Adrenal gland (tissue), 12 donors: ENCODE data around the gene ZCCHC14. TPM values are rescaled to one million over a fixed set of nuclear protein-coding genes. Genes with fewer than 3 reads are reported as not detected.

Experiments used
- DNase-seq, 7 donors: peaks; one replicate each; pipeline ENCODE4 v3.0.0-alpha.2; 2019 to 2020
- H3K27ac ChIP-seq, 5 donors: fragments of 200-600 bp; sonication (generic) in 4 of 5; 1 replicate in 3 of 5; 2 replicates in 2 of 5; pipeline versions ENCODE4 v1.5.1 to v1.8.0; 2016 to 2020; ENCODE audit warnings: mild to moderate bottlenecking in 1 of 5
- H3K27me3 ChIP-seq: fragments of 200-600 bp; 2 replicates; pipeline ENCODE4 v1.8.0; 2021
- H3K36me3 ChIP-seq, 2 donors: fragments of 200-600 bp; replicated peaks in 1 of 2; 1 replicate in 1 of 2; 2 replicates in 1 of 2; pipeline versions ENCODE4 v1.5.1 to v1.8.0; 2018 to 2022
- H3K4me1 ChIP-seq, 2 donors: fragments of 200-600 bp; replicated peaks in 1 of 2; 1 replicate in 1 of 2; 2 replicates in 1 of 2; pipeline versions ENCODE4 v1.5.1 to v1.8.0; 2018 to 2021
- H3K4me3 ChIP-seq, 4 donors: fragments of 200-600 bp; sonication (generic) in 3 of 4; one replicate each; pipeline ENCODE4 v1.5.1; 2016 to 2018
- H3K9me3 ChIP-seq, 3 donors: fragments of 200-600 bp; sonication (generic) in 1 of 3; replicated peaks in 1 of 3; 1 replicate in 2 of 3; 2 replicates in 1 of 3; pipeline versions ENCODE4 v1.5.1 to v1.8.0; 2016 to 2021
- POLR2A ChIP-seq, 2 donors: fragments of 450-650 bp; IDR thresholded peaks; one replicate each; pipeline ENCODE4 v1.6.1; 2017; ENCODE audit warnings: antibody characterized with exemption in 2 of 2, mild to moderate bottlenecking in 2 of 2, moderate library complexity in 1 of 2
- WGBS, 4 donors: extraction: QIAGEN DNeasy Blood & Tissue Kit in 2 of 4; methylation state at CpG; one replicate each; pipeline versions ENCODE4 v1.1.5 to v1.1.7; 2013 to 2017; 5-methylcytosine and 5-hydroxymethylcytosine counted together
- intact Hi-C, 2 donors: fragments of 100-400 bp; cut with DNase I; formaldehyde crosslinking; loops; one replicate each; pipeline versions ENCODE4 v1.14.1 to v1.15.0; 2022 to 2023
- polyA plus RNA-seq, 3 donors: library from polyadenylated mRNA; stranded (reverse); fragments of 200-250 nt in 2 of 3; fragments of 350-450 nt in 1 of 3; fragmentation: Illumina TruSeq in 1 of 3; extraction: RNeasy Lipid Tissue Mini Kit (QIAGEN cat#74804) in 1 of 3; gene quantifications; one replicate each; pipeline ENCODE4 v1.2.3, GENCODE V29; 2013 to 2014
- total RNA-seq, 9 donors: library from RNA; depleted of rRNA in 4 of 9; stranded (reverse); fragments of >200 nt in 4 of 9; fragments of 120-200 nt in 1 of 9; fragmentation: NEBNext Ultra II Directional in 1 of 9; extraction: Animal tissue kit (Norgen Biotek cat#: 25700) in 1 of 9; gene quantifications; one replicate each; pipeline versions ENCODE4 v1.1.0 to v1.2.4, GENCODE V29; 2013 to 2023
- TF ChIP-seq, protein P1 (sequence below), 6 experiments: fragments of 450-650 bp in 4 of 6; fragments of 200-600 bp in 2 of 6; sonication (generic) in 1 of 6; IDR thresholded peaks; 1 replicate in 5 of 6; 2 replicates in 1 of 6; pipeline versions ENCODE4 v1.5.1 to v1.8.0; 2016 to 2021; ENCODE audit warnings: antibody characterized with exemption in 6 of 6, mild to moderate bottlenecking in 2 of 6, moderate library complexity in 1 of 6
- donor health status: healthy with polysubstance abuse.
- donor health status: Bipolar disorder and iron deficiency.
- donor health status: DM: yes; HTN: yes; CAD: no.
- donor health status: DM: no; HTN: no; CAD: no.
- donor health status: DM: no; HTN: no; CAD: no.
- donor health status: DM: yes; HTN: yes; CAD: no.

ZCCHC14 gene
- total and polyA plus RNA-seq, 12 donors, result 10.6 to 49.8 (median 28.7) TPM

DNA sequence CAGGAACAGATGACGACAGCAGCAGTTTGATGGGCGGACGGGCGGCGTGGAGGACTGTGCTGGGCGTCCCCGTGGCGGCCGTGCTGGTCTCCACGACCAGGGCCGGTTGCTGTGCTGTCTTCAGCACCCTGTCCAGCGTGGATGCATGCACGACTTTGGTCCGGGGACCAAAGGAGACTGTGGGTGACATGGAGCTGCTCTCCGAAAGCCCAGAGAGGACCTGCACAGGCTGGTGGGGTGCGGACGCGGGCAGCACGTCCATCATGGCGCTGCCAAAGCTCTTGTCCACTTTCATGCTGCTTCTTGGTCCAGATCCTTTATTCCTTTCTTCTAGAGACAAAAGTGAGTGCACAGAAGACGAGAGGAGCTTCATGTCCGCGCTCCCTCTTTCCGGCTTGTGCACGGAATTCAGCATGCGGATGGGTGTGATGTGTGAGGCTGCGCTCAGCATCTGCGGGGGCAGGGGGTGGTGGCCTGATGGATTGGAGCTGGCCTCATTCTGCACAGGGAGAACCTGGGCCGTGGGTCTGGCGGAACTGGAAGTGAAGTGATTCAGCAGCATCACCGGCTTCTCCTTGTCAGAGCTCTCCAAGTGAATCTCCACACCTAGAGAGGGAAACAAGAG lies 80.3 kb downstream of the ZCCHC14 start:
- Histone ChIP-seq H3K4me1 (no peaks in the 10 kb centered on the region), H3K27ac (no peak overlapping the region), H3K27me3 (no peaks in the 10 kb centered on the region), H3K9me3 (no peaks in the 10 kb centered on the region), H3K4me3 (no peak overlapping the region), H3K36me3 (peaks cover 0 to 86% of the 10 kb centered on the region in 2 donors)
- peak in 1 of 7 donors; percentile 18 for DNase-seq
- no peak for TF ChIP-seq POLR2A (IDR thresholded peaks at IDR 0.05)
- TF ChIP-seq, protein P1, sequence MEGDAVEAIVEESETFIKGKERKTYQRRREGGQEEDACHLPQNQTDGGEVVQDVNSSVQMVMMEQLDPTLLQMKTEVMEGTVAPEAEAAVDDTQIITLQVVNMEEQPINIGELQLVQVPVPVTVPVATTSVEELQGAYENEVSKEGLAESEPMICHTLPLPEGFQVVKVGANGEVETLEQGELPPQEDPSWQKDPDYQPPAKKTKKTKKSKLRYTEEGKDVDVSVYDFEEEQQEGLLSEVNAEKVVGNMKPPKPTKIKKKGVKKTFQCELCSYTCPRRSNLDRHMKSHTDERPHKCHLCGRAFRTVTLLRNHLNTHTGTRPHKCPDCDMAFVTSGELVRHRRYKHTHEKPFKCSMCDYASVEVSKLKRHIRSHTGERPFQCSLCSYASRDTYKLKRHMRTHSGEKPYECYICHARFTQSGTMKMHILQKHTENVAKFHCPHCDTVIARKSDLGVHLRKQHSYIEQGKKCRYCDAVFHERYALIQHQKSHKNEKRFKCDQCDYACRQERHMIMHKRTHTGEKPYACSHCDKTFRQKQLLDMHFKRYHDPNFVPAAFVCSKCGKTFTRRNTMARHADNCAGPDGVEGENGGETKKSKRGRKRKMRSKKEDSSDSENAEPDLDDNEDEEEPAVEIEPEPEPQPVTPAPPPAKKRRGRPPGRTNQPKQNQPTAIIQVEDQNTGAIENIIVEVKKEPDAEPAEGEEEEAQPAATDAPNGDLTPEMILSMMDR (IDR thresholded peaks at IDR 0.05), result no peak
- 86 to 88% (median 87%) methylated on average over 30 to 31 of the region's 31 CpGs for WGBS, 4 donors
- intact Hi-C loops, result loop anchor here (5.0 to 10.0 kb wide), 3 partner anchors 80 to 225 kb away; partner anchors contain the start of gene ZCCHC14 (in 2 of the 2)

DNA sequence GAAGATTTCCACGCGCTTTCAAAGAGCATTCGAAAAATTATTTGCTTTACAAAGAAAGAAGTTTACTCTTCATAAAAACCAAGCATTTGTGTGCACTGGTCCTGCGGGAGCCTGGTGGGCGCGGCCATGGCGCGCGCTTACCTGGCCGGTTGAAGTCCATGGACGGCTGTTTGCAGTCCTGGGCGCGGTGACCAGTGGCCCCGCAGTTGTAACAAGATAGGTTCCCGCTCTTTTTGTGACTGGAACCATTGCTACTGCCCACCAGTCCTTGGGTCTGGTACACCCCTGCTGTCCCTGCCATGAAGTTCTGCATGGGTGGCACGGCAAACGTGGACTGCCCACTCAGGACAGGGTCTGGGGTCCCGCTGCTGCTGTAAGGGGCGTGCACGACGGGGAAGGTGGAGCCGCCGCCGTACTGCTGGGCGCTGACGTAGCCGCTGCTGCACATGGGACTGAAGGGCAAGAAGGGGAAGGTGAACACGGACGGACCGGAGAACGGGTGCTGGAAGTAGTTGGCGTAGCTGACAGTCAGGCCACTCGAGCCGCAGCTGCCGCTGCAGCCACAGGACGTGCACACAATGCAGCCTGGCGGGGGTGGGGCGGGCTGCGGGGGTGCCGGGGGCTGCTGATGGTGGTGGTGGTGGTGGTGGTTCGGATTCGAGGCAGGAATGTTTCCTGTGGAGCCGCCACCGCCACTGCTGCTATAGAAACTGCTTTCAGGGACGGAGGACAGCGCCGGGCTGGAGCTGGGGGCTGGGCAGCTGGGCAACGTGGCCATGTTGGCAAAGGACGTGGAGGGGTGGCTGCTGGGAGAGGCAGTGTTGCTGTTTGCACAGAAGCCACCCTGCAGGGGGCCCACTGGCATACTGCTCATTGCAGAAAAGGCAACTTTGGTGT lies 81.2 kb downstream of the ZCCHC14 start:
- intact Hi-C loops, result loop anchor here (5.0 to 10.0 kb wide), 3 partner anchors 81 to 226 kb away; partner anchors contain the start of gene ZCCHC14 (in 2 of the 2)
- Histone ChIP-seq H3K36me3 (peaks cover 0 to 78% of the 10 kb centered on the region in 2 donors), H3K9me3 (no peaks in the 10 kb centered on the region), H3K4me1 (peaks cover 0 to 4% of the 10 kb centered on the region in 2 donors), H3K27me3 (no peaks in the 10 kb centered on the region), H3K4me3 (no peak overlapping the region), H3K27ac (no peak overlapping the region)
- TF ChIP-seq, protein P1 (IDR thresholded peaks at IDR 0.05), result no peak
- TF ChIP-seq POLR2A (IDR thresholded peaks at IDR 0.05), result no peak
- peak in 1 of 7 donors; percentile 14 for DNase-seq
- 91 to 92% (median 91%) methylated on average over 37 to 49 of the region's 49 CpGs for WGBS, 4 donors

DNA sequence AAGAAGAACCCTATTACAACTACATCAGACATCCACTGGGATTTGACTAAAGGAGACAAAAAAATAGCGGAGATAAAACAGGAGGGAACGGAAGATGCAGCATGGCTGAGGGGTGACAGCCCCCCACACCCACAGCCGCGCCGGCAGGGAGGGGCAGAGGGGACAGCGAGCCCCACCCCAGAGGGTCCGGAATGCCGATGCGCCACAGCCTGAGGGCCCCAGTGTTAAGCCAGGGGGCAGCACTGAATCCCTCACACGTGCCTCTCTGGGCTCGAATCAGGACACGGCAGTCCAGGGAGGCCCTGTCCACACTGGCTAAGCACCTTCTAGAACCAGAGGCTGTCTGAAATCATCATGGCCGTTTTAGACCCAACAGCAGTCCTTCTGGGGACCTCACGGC lies 81.9 kb downstream of the ZCCHC14 start:
- Histone ChIP-seq H3K4me3 (no peak overlapping the region), H3K36me3 (peaks cover 0 to 72% of the 10 kb centered on the region in 2 donors)
- WGBS, 4 donors, result 87 to 90% (median 88%) methylated on average over 13 to 14 of the region's 14 CpGs

More for the DNA sequence above, 81.9 kb downstream of the ZCCHC14 start:
- Histone ChIP-seq H3K4me1 (peaks cover 0 to 4% of the 10 kb centered on the region in 2 donors), H3K27ac (no peak overlapping the region), H3K27me3 (no peaks in the 10 kb centered on the region), H3K9me3 (no peaks in the 10 kb centered on the region)
- peak in 1 of 7 donors; percentile 10 for DNase-seq
- intact Hi-C loops, result loop anchor here (5.0 to 10.0 kb wide), 3 partner anchors 81 to 226 kb away; partner anchors contain the start of gene ZCCHC14 (in 2 of the 2)
- TF ChIP-seq, protein P1 (IDR thresholded peaks at IDR 0.05), result no peak
- no peak for TF ChIP-seq POLR2A (IDR thresholded peaks at IDR 0.05)
